Transverse colon (tissue), 4 donors: Measurements from ENCODE around the gene KAT2A. TPM values are rescaled to one million over a fixed set of nuclear protein-coding genes. Genes with fewer than 3 reads are reported as not detected.

ENCODE experiments used
- DNase-seq: peaks from one replicate; pipeline ENCODE4 v3.0.0-alpha.2; 2019
- H3K27ac ChIP-seq, 4 donors: fragments of 200-600 bp; sonication (generic); 2 replicates each; pipeline ENCODE4 v1.5.1; 2016 to 2018; ENCODE audit warnings: inconsistent platforms in 4 of 4
- H3K27me3 ChIP-seq: fragments of 200-600 bp; sonication (generic); 2 replicates; pipeline ENCODE4 v1.5.1; 2017; ENCODE audit warnings: inconsistent platforms
- H3K36me3 ChIP-seq, 4 donors: fragments of 200-600 bp; sonication (generic); 2 replicates each; pipeline ENCODE4 v1.5.1; 2017 to 2019; ENCODE audit warnings: inconsistent platforms in 4 of 4
- H3K4me1 ChIP-seq, 4 donors: fragments of 200-600 bp; sonication (generic); 2 replicates each; pipeline ENCODE4 v1.5.1; 2017 to 2020; ENCODE audit warnings: inconsistent platforms in 4 of 4
- H3K4me3 ChIP-seq, 4 donors: fragments of 200-600 bp; sonication (generic); 1 replicate in 1 of 4; 2 replicates in 3 of 4; pipeline versions ENCODE4 v1.5.1 to v1.6.1; 2017 to 2019; ENCODE audit warnings: inconsistent platforms in 4 of 4
- H3K9me3 ChIP-seq, 2 donors: fragments of 200-600 bp; sonication (generic); 2 replicates each; pipeline ENCODE4 v1.5.1; 2017 to 2019; ENCODE audit warnings: inconsistent platforms in 2 of 2
- EP300 ChIP-seq: sonication (generic); formaldehyde crosslinking; IDR thresholded peaks from one replicate; pipeline ENCODE4 v1.6.1; 2017; ENCODE audit warnings: antibody characterized with exemption, low read depth
- POLR2A ChIP-seq: fragments of 450-650 bp; IDR thresholded peaks from one replicate; pipeline ENCODE4 v1.6.1; 2016; ENCODE audit warnings: antibody characterized with exemption, mild to moderate bottlenecking, moderate library complexity
- POLR2AphosphoS5 ChIP-seq, 3 donors: sonication (generic); formaldehyde crosslinking; IDR thresholded peaks; one replicate each; pipeline ENCODE4 v1.6.1; 2016; ENCODE audit warnings: antibody characterized with exemption in 3 of 3
- WGBS, 2 donors: methylation state at CpG; one replicate each; pipeline ENCODE4 v1.1.5; 2018; ENCODE audit warnings: low coverage in 1 of 2; 5-methylcytosine and 5-hydroxymethylcytosine counted together
- in situ Hi-C, 4 donors: fragments of 200-750 bp; cut with MboI; loops; one replicate each; pipeline versions ENCODE4 v1.15.0 to v1.15.1; 2017; ENCODE audit warnings: low sequenced_read_pairs in 3 of 4, low pct_ligation_motif_present in 1 of 4, low pct_unique_long_range_greater_than_20kb in 1 of 4
- intact Hi-C: fragments of 100-400 bp; cut with DNase I; formaldehyde crosslinking; loops from one replicate; pipeline ENCODE4 v1.15.1; 2023; ENCODE audit warnings: low total_unique reads
- total RNA-seq, 4 donors: library from RNA; depleted of rRNA; stranded (reverse); fragments of >200 nt; gene quantifications; one replicate each; pipeline ENCODE4 v1.1.0, GENCODE V29; 2016
- TF ChIP-seq, protein P1 (sequence below), 5 experiments: fragments of 200-600 bp in 3 of 5; fragments of 450-650 bp in 2 of 5; sonication (generic) in 3 of 5; IDR thresholded peaks; 1 replicate in 2 of 5; 2 replicates in 3 of 5; pipeline ENCODE4 v1.5.1; 2016 to 2017; ENCODE audit warnings: antibody characterized with exemption in 5 of 5, inconsistent platforms in 3 of 5, mild to moderate bottlenecking in 2 of 5, moderate library complexity in 1 of 5

Gene KAT2A
- total RNA-seq, 4 donors from 2014 or later: 16.9 to 154 (median 48.9) TPM

DNA sequence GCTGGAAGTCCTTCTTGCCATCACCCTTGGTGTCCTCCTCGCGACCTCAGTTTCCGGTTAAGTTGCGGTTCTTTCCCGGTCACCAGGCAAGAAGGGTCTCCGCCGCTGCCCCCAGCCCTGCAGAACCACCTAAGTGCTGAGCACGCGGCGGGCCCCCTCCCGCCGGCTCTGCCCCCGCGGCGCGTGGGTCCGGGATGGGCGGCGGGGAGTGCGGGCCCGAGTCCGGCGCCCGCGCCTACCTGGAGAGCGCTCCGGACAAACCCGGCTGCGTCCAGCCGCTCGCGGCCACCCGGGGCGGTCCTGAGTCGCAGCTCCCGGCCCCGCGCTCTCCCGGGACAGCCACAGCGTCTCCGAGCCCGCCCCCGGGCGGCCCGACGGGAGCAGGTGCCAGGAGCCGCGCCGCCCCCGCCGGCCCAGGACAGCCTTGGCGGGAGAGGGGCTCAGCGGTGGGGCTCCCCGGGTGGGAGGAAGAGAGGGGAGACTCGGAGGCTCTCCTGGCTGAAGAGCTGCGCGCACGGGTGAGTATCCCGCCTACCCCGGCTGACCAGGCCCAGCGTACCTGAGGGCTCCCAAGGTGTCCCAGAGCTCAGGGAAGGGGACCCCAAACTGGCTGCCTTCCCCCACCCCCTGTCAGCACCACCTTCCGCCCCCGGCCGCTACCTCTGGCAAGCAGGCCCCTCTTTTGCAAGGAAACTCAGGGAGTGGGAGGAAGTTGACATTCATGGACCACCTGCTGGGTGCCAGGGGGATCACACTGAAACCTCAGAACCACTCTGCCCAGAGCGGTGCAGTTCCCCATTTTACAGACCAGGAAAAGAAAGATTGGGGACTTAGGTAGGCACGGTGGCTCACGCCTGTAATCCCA, 48.6 kb downstream of the KAT2A start:
- H3K4me3 ChIP-seq: peak overlapping the region in 2 of 4 donors; percentile 20 to 41
- in situ Hi-C loops (no loop called here), intact Hi-C loops (no loop called here)
- H3K27me3 ChIP-seq: peaks cover 36% of the 10 kb centered on the region
- no peaks in the 10 kb centered on the region for H3K9me3 ChIP-seq
- WGBS, 2 donors: 25% methylated on average over 25 of the region's 67 CpGs; no CpG with 5 or more reads in 1 of the 2 donors
- TF ChIP-seq, protein P1, sequence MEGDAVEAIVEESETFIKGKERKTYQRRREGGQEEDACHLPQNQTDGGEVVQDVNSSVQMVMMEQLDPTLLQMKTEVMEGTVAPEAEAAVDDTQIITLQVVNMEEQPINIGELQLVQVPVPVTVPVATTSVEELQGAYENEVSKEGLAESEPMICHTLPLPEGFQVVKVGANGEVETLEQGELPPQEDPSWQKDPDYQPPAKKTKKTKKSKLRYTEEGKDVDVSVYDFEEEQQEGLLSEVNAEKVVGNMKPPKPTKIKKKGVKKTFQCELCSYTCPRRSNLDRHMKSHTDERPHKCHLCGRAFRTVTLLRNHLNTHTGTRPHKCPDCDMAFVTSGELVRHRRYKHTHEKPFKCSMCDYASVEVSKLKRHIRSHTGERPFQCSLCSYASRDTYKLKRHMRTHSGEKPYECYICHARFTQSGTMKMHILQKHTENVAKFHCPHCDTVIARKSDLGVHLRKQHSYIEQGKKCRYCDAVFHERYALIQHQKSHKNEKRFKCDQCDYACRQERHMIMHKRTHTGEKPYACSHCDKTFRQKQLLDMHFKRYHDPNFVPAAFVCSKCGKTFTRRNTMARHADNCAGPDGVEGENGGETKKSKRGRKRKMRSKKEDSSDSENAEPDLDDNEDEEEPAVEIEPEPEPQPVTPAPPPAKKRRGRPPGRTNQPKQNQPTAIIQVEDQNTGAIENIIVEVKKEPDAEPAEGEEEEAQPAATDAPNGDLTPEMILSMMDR (IDR thresholded peaks at IDR 0.05): no peak
- TF ChIP-seq POLR2A: no peak
- no peak for TF ChIP-seq POLR2AphosphoS5 (IDR thresholded peaks at IDR 0.05)
- no peak for TF ChIP-seq EP300
- H3K4me1 ChIP-seq: peaks cover 0 to 16% (median 11%) of the 10 kb centered on the region in 4 donors
- H3K36me3 ChIP-seq: no peaks in the 10 kb centered on the region
- no peak overlapping the region for H3K27ac ChIP-seq
- DNase-seq: no peak

DNA sequence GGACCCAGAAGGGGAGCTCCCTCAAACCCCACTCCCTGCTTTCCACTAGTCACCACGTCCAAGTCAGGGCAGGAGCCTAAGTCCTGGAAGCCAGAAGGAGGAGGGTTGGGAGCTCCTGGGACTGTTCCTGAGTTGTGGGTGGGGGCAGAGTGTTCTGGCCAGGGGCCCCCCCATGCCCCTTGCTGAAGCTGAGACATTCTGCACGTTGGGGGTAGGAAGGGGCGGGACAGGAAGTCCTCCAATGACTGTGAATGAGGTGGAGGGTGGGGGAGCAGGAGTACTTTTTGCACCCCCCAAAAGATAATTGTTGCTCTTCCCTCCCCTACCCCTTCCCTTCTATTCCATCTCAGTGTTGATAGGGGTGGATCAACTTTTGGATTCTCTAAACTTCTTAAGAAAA, 49.4 kb downstream of the KAT2A start:
- in situ Hi-C loops (no loop called here), intact Hi-C loops (no loop called here)
- TF ChIP-seq POLR2AphosphoS5 (IDR thresholded peaks at IDR 0.05) (no peak), POLR2A (no peak), EP300 (no peak)
- TF ChIP-seq, protein P1 (IDR thresholded peaks at IDR 0.05): no peak
- Histone ChIP-seq H3K36me3 (no peaks in the 10 kb centered on the region), H3K27me3 (peaks cover 36% of the 10 kb centered on the region), H3K9me3 (no peaks in the 10 kb centered on the region), H3K27ac (no peak overlapping the region), H3K4me3 (peak overlapping the region in 1 of 4 donors; percentile 41), H3K4me1 (peaks cover 0 to 19% (median 14%) of the 10 kb centered on the region in 4 donors)
- WGBS, 2 donors: 9% methylated on average over 3 of the region's 3 CpGs; no CpG with 5 or more reads in 1 of the 2 donors
- no peak for DNase-seq

DNA sequence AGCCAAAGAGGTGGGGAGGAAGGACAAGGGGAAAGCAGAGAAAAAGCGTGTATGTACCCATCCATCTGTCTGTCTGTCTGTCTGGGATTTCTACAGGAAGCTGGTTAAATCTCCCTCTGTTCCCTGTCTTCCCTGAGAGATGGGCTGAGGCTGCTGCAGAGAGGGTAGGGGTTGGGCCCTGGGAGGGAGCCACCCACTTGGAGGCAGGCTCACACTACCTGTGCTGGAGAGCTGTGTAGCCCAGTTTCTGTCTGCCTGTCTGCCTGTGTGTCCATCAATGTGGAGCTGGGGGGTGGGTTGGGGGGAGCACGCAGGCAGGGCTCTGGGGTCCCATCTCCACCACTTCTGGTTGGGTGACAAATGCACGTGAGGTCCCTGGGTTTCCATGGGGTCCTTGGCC, 52.2 kb downstream of the KAT2A start:
- intact Hi-C loops (loop anchor here (5.0 kb wide), 1 partner anchor 48 kb away; no protein-coding TSS in a partner anchor), in situ Hi-C loops (no loop called here)
- Histone ChIP-seq H3K9me3 (no peaks in the 10 kb centered on the region), H3K36me3 (no peaks in the 10 kb centered on the region), H3K27ac (no peak overlapping the region), H3K4me3 (no peak overlapping the region), H3K4me1 (peaks cover 0 to 19% (median 14%) of the 10 kb centered on the region in 4 donors), H3K27me3 (peaks cover 35% of the 10 kb centered on the region)
- DNase-seq: no peak
- WGBS, 2 donors: 77 to 100% methylated on average over 1 to 2 of the region's 3 CpGs
- TF ChIP-seq POLR2A: no peak
- no peak for TF ChIP-seq POLR2AphosphoS5 (IDR thresholded peaks at IDR 0.05)
- no peak for TF ChIP-seq EP300
- TF ChIP-seq, protein P1 (IDR thresholded peaks at IDR 0.05): no peak

DNA sequence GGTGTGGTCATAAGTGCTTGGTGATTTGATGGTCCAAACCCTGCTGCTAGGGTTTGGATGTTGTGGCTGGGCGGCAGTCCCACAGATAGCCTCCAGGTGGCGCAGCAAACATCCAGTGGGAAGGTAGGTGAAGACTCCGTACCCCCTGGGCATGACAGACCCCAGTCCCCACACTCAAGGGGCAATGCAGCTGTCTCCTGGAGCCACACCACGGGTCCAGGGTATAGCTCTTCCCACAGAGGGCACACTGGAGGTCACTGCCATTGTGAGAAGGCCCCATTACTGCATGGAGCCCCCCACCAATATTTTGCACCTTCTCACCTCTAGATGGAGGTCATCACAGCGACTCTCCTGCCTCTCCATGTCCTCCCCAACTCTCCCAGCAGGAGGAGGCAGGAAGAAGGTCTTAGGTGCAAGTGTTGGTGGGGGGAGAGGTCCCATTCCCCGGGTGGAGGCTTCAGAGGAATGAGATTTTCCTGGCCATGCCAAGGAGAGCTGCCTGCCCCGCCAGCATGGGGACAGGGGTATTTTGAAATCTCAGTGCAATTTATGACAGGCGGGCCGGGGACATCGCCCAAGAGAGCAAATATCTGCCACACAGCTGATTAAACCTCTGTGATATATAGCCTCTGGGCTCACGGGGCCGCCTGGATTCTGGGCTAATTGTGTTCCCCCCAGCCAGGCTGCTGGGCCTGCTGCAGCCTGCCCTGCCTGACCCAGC, 53.6 kb downstream of the KAT2A start:
- TF ChIP-seq, protein P1 (IDR thresholded peaks at IDR 0.05): peak; percentile 85 to 94 (median 92)
- TF ChIP-seq EP300: no peak
- intact Hi-C loops: loop anchor here (5.0 kb wide), 1 partner anchor 50 kb away; no protein-coding TSS in a partner anchor

More for the DNA sequence above, 53.6 kb downstream of the KAT2A start:
- Histone ChIP-seq H3K4me3 (no peak overlapping the region), H3K36me3 (no peaks in the 10 kb centered on the region), H3K9me3 (no peaks in the 10 kb centered on the region), H3K4me1 (peaks cover 0 to 16% (median 13%) of the 10 kb centered on the region in 4 donors), H3K27ac (no peak overlapping the region), H3K27me3 (peaks cover 21% of the 10 kb centered on the region)
- WGBS, 2 donors: 22% methylated on average over 12 of the region's 12 CpGs; no CpG with 5 or more reads in 1 of the 2 donors
- in situ Hi-C loops: no loop called here
- DNase-seq: peak; percentile 77
